Ectodermal cell (in vitro differentiated cells): ENCODE measurements around the gene IL36RN.

Source experiments
- H3K27ac ChIP-seq: 2 replicates; pipeline ENCODE4 v1.7.0; 2013; ENCODE audit warnings: mild to moderate bottlenecking, low read depth, low read length; ENCODE audit not compliant: insufficient read depth, poor library complexity, severe bottlenecking
- H3K27me3 ChIP-seq: 2 replicates; pipeline ENCODE4 v1.7.0; 2013; ENCODE audit warnings: mild to moderate bottlenecking, low read length; ENCODE audit not compliant: insufficient read depth, control insufficient read depth, poor library complexity, severe bottlenecking
- H3K36me3 ChIP-seq: one replicate; pipeline ENCODE4 v1.7.0; 2013; ENCODE audit warnings: low read length; ENCODE audit not compliant: control insufficient read depth, insufficient read depth
- H3K4me1 ChIP-seq: one replicate; pipeline ENCODE4 v1.7.0; 2013; ENCODE audit warnings: low read length; ENCODE audit not compliant: control insufficient read depth, insufficient read depth
- H3K4me3 ChIP-seq: 2 replicates; pipeline ENCODE4 v1.7.0; 2013; ENCODE audit warnings: low read depth, low read length, control low read depth; ENCODE audit not compliant: insufficient read depth
- H3K9me3 ChIP-seq: 2 replicates; pipeline ENCODE4 v1.7.0; 2013; ENCODE audit warnings: mild to moderate bottlenecking, low read length, moderate library complexity; ENCODE audit not compliant: control insufficient read depth
- WGBS, 2 experiments: methylation state at CpG; one replicate each; pipeline ENCODE4 v1.1.7; 2013; ENCODE audit warnings: missing lambda C conversion rate in 2 of 2; 5-methylcytosine and 5-hydroxymethylcytosine counted together

Gene IL36RN

GRCh38 chr2:113112441-113112840 lies 53.4 kb downstream of the IL36RN start:
- H3K27ac ChIP-seq = no peak overlapping the region
- no peaks in the 10 kb centered on the region for H3K27me3 ChIP-seq
- no peaks in the 10 kb centered on the region for H3K36me3 ChIP-seq
- H3K9me3 ChIP-seq = no peaks in the 10 kb centered on the region
- WGBS, 2 experiments = 87 to 92% methylated on average over 5 to 6 of the region's 8 CpGs
- no peaks in the 10 kb centered on the region for H3K4me1 ChIP-seq
- H3K4me3 ChIP-seq = no peak overlapping the region

DNA sequence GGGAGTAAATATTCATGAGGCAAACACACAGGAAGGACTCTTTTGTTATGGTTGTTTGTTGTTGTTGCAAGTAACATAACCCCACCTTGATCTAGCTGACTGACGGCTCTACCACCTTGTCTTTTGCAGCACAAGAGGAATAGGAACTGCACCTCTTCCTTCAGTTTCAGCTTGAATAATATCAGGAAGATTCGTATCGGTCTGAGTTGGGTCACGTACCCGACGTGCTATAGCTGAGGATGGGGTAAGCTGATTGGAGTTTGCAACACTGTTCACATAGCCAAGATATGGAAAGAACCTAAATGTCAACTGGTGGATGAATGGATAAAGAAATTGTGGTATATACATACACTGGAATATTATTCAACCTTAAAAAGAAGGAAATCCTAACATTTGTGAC lies 53.9 kb downstream of the IL36RN start:
- Histone ChIP-seq H3K4me1 (no peaks in the 10 kb centered on the region), H3K9me3 (no peaks in the 10 kb centered on the region), H3K27me3 (no peaks in the 10 kb centered on the region), H3K36me3 (no peaks in the 10 kb centered on the region), H3K4me3 (no peak overlapping the region), H3K27ac (no peak overlapping the region)
- 89 to 93% methylated on average over 6 of the region's 6 CpGs for WGBS, 2 experiments

DNA sequence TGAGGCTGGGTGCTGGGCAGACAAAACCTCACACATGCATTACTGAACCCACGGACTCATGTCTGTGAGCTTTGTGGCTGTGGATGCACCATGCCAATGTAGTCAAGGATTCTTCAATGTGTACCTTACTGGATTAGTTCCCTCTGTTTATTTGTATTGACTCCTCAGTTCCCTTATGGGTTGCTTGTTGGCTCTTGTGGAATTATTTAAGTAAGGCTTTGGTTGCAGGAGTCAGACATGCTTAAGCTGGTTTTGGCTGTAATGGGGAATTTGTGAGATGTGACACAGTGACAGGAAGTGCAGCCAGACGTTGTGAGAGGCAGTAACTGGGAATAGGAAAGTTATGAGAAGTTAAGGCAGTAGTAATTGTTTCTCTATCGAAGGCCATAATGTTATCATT lies 54.8 kb downstream of the IL36RN start:
- Histone ChIP-seq H3K36me3 (no peaks in the 10 kb centered on the region), H3K4me3 (no peak overlapping the region), H3K4me1 (no peaks in the 10 kb centered on the region), H3K27ac (no peak overlapping the region), H3K9me3 (no peaks in the 10 kb centered on the region), H3K27me3 (no peaks in the 10 kb centered on the region)
- 86 to 88% methylated on average over 3 of the region's 3 CpGs for WGBS, 2 experiments
